MCF 10A (cell line): ENCODE results near the gene NEU1. TPM values are rescaled to one million over a fixed set of nuclear protein-coding genes. Genes with fewer than 3 reads are reported as not detected.
"Not testable (repeated sequence)": the region's sequence is repeated elsewhere in the genome, so short reads cannot be mapped to it uniquely, and the experiment has no call there.

Experiments used
- BruUV-seq: library from RNA; stranded (reverse); fragments of 400-500 nt; replicated peaks from 2 replicates; lab custom pipeline; 2021; lab: Mats Ljungman, UMichigan
- CTCF ChIA-PET: fragments of 300-600 bp; sonication (Branson Sonifier 250); formaldehyde crosslinking; extraction: SDS; loops from one replicate; lab custom pipeline; 2021; ENCODE audit warnings: antibody characterized with exemption, inconsistent platforms; lab: Yijun Ruan, JAX
- POLR2A ChIA-PET: fragments of 300-600, 350-650 bp; sonication (Branson Sonifier 250); formaldehyde crosslinking; extraction: SDS; loops from one replicate; lab custom pipeline; 2020; ENCODE audit warnings: antibody characterized with exemption, inconsistent platforms; lab: Yijun Ruan, JAX
- DNase-seq: peaks from one replicate; pipeline ENCODE4 v3.0.0-alpha.2; 2018; ENCODE audit not compliant: unreplicated experiment
- H3K27ac Mint-ChIP-seq: one replicate; pipeline ENCODE4 v1.8.0; 2022; ENCODE audit warnings: mild to moderate bottlenecking, low read depth, mixed read lengths; ENCODE audit not compliant: unreplicated experiment
- H3K27me3 Mint-ChIP-seq: one replicate; pipeline ENCODE4 v1.8.0; 2022; ENCODE audit warnings: mixed read lengths; ENCODE audit not compliant: insufficient read depth, unreplicated experiment
- H3K36me3 Mint-ChIP-seq: one replicate; pipeline ENCODE4 v1.8.0; 2022; ENCODE audit warnings: mild to moderate bottlenecking, moderate library complexity, mixed read lengths; ENCODE audit not compliant: insufficient read depth, unreplicated experiment
- H3K4me1 Mint-ChIP-seq: one replicate; pipeline ENCODE4 v1.8.0; 2022; ENCODE audit warnings: mixed read lengths; ENCODE audit not compliant: insufficient read depth, unreplicated experiment
- H3K4me3 Mint-ChIP-seq: one replicate; pipeline ENCODE4 v1.8.0; 2022; ENCODE audit warnings: mild to moderate bottlenecking, moderate library complexity, mixed read lengths; ENCODE audit not compliant: unreplicated experiment
- H3K9me3 Mint-ChIP-seq: one replicate; pipeline ENCODE4 v1.8.0; 2022; ENCODE audit warnings: mixed read lengths; ENCODE audit not compliant: unreplicated experiment
- CTCF ChIP-seq: fragments of 200-600 bp; IDR thresholded peaks from one replicate; pipeline ENCODE4 v1.8.0; 2022; ENCODE audit warnings: antibody characterized with exemption, mild to moderate bottlenecking; ENCODE audit not compliant: unreplicated experiment
- intact Hi-C: fragments of 100-400 bp; cut with micrococcal nuclease; formaldehyde crosslinking; loops from 2 replicates; pipeline ENCODE4 v1.14.1; 2022
- total RNA-seq: library from RNA; stranded (reverse); gene quantifications from 2 replicates; pipeline ENCODE4 v1.2.3, GENCODE V29; 2022

Gene NEU1
- total RNA-seq, 1 experiment from 2014 or later, result 19.7 TPM

- Mint-ChIP-seq H3K4me1 (peaks cover 10% of the 10 kb centered on the region), H3K27ac (no peak overlapping the region), H3K4me3 (no peak overlapping the region), H3K9me3 (no peaks in the 10 kb centered on the region), H3K27me3 (no peaks in the 10 kb centered on the region), H3K36me3 (peaks cover 40% of the 10 kb centered on the region)
- ChIA-PET POLR2A (interaction anchor here (0.7 kb wide), 1 partner anchor 158 kb away, joined by 3 read pairs; the partner anchor contains the start of gene ABHD16A), CTCF (no interaction called here)
- TF ChIP-seq CTCF, result no peak
- BruUV-seq, result no TSS peak
- DNase-seq, result no peak
- intact Hi-C loops, result no loop called here
Measured at GRCh38 chr6:31861150-31861549, 1.5 kb downstream of the NEU1 start.

GRCh38 chr6:31860349-31860748 is 2.3 kb downstream of the NEU1 start:
- POLR2A ChIA-PET, result interaction anchor here (0.5 to 0.7 kb wide), 2 partner anchors 20 to 157 kb away, joined by 3 read pairs; partner anchors contain the start of gene ABHD16A
- H3K27me3 Mint-ChIP-seq, result no peaks in the 10 kb centered on the region
- H3K4me1 Mint-ChIP-seq, result peaks cover 10% of the 10 kb centered on the region
- no peak for DNase-seq
- peaks cover 40% of the 10 kb centered on the region for H3K36me3 Mint-ChIP-seq
- intact Hi-C loops, result no loop called here
- TF ChIP-seq CTCF, result no peak
- no peak overlapping the region for H3K4me3 Mint-ChIP-seq
- BruUV-seq, result no TSS peak
- no peaks in the 10 kb centered on the region for H3K9me3 Mint-ChIP-seq
- H3K27ac Mint-ChIP-seq, result no peak overlapping the region
- CTCF ChIA-PET, result no interaction called here

- Mint-ChIP-seq H3K4me1 (peaks cover 10% of the 10 kb centered on the region), H3K27ac (no peak overlapping the region), H3K9me3 (no peaks in the 10 kb centered on the region), H3K4me3 (no peak overlapping the region), H3K36me3 (peaks cover 40% of the 10 kb centered on the region), H3K27me3 (no peaks in the 10 kb centered on the region)
- no peak for TF ChIP-seq CTCF
- BruUV-seq, result no TSS peak
- CTCF ChIA-PET, result interaction anchor here (1.1 to 1.2 kb wide), 2 partner anchors 28 to 92 kb away, joined by 3 read pairs; no protein-coding TSS in a partner anchor
- POLR2A ChIA-PET, result no interaction called here
- intact Hi-C loops, result no loop called here
- no peak for DNase-seq
Measured at GRCh38 chr6:31859923-31860322, 2.7 kb downstream of the NEU1 start.

GRCh38 chr6:31858707-31859106 is 3.9 kb downstream of the NEU1 start:
- no peaks in the 10 kb centered on the region for H3K9me3 Mint-ChIP-seq
- no peak overlapping the region for H3K4me3 Mint-ChIP-seq
- H3K27me3 Mint-ChIP-seq, result no peaks in the 10 kb centered on the region
- peaks cover 10% of the 10 kb centered on the region for H3K4me1 Mint-ChIP-seq
- CTCF ChIA-PET, result interaction anchor here (0.6 to 1.2 kb wide), 3 partner anchors 29 to 166 kb away, joined by 3 read pairs; no protein-coding TSS in a partner anchor
- no TSS peak for BruUV-seq
- H3K27ac Mint-ChIP-seq, result no peak overlapping the region
- TF ChIP-seq CTCF, result no peak
- peaks cover 40% of the 10 kb centered on the region for H3K36me3 Mint-ChIP-seq
- no peak for DNase-seq
- intact Hi-C loops, result no loop called here
- POLR2A ChIA-PET, result interaction anchor here (0.6 kb wide), 2 partner anchors 49 to 316 kb away, joined by 3 to 4 read pairs; no protein-coding TSS in a partner anchor

GRCh38 chr6:31857774-31858173 is 4.8 kb downstream of the NEU1 start:
- H3K36me3 Mint-ChIP-seq, result peaks cover 39% of the 10 kb centered on the region
- H3K4me1 Mint-ChIP-seq, H3K9me3 Mint-ChIP-seq, intact Hi-C loops, H3K27ac Mint-ChIP-seq, BruUV-seq, H3K27me3 Mint-ChIP-seq, H3K4me3 Mint-ChIP-seq, DNase-seq: not testable (repeated sequence)
- ChIA-PET POLR2A (interaction anchor here (0.6 to 0.7 kb wide), 2 partner anchors 19 to 50 kb away, joined by 3 to 4 read pairs; no protein-coding TSS in a partner anchor), CTCF (interaction anchor here (0.5 to 0.6 kb wide), 2 partner anchors 24 to 866 kb away, joined by 3 to 4 read pairs; no protein-coding TSS in a partner anchor)

GRCh38 chr6:31851980-31852718 is 10.5 kb downstream of the NEU1 start:
- DNase-seq, H3K36me3 Mint-ChIP-seq, H3K27ac Mint-ChIP-seq, H3K4me3 Mint-ChIP-seq, H3K27me3 Mint-ChIP-seq, H3K4me1 Mint-ChIP-seq, BruUV-seq, H3K9me3 Mint-ChIP-seq, CTCF ChIA-PET, intact Hi-C loops: not testable (repeated sequence)
- POLR2A ChIA-PET, result interaction anchor here (0.6 kb wide), 1 partner anchor 310 kb away, joined by 3 read pairs; no protein-coding TSS in a partner anchor
